Stimulated activated naive CD8-positive, alpha-beta T cell treated with anti-CD3 and anti-CD28 coated beads, Interleukin-15, amount 100 ng/mL, for 72 hours (primary cell): Measurements from ENCODE around the gene PRR36.

Experiments
- ATAC-seq: fragments of 150-1000 bp; cut with Tn5 transposase; 2 replicates; pipeline ENCODE4 v1.10.0; 2021; ENCODE audit warnings: mild to moderate bottlenecking, moderate library complexity
- DNase-seq, 2 donors: peaks; one replicate each; pipeline ENCODE4 v3.0.0; 2021 to 2022
- H3K27ac Mint-ChIP-seq, 2 donors: one replicate each; pipeline ENCODE4 v1.8.0; 2022; ENCODE audit warnings: mild to moderate bottlenecking in 2 of 2, mixed read lengths in 2 of 2, moderate library complexity in 2 of 2
- H3K27me3 Mint-ChIP-seq: one replicate; pipeline ENCODE4 v1.8.0; 2022; ENCODE audit warnings: mixed read lengths
- H3K4me1 Mint-ChIP-seq: one replicate; pipeline ENCODE4 v1.8.0; 2022; ENCODE audit warnings: mild to moderate bottlenecking, mixed read lengths
- H3K4me3 Mint-ChIP-seq, 2 donors: one replicate each; pipeline ENCODE4 v1.8.0; 2022; ENCODE audit warnings: mild to moderate bottlenecking in 2 of 2, mixed read lengths in 2 of 2, moderate library complexity in 1 of 2
- H3K9me3 Mint-ChIP-seq, 2 donors: one replicate each; pipeline ENCODE4 v1.8.0; 2022; ENCODE audit warnings: mixed read lengths in 2 of 2

Gene PRR36

DNA sequence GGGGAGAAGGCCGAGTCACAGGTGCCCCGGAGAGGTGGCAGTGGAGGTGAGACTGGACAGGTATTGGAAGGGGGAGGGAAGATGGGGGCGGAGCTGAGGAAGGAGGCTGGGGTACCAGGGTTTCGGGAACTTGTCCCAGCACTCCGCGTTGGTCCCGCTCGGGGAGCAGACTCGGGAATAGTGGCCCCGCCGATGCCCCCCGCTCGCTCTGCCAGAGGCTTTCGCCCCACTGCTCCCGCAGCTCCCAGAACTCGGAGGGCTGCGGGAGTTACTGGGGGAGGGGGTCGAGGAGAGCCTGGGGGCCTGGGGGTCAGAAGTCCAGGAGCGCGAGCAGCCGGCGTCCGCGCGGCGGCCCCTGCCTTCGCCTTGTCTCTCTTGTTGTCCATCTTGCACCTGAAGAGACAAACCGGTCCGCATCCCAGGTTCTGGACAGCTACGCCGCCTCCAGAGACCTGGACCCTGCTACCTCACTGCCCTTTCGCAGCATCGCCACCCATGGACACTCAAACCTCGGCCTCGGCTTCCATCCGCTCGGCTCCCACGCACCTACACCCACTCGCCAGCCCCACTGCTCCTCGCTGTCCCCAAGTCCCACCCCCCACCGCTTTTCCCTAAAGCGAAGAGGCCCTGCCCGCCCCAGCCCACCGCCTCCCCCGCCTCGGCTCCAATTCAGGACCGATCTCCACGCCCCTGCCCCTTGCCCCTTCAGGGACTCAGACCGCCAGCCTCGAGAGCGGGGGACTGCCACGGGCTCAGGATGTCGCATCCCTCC, 700 bp downstream of the PRR36 start:
- Mint-ChIP-seq H3K27ac (no peak overlapping the region), H3K4me1 (peaks cover 54% of the 10 kb centered on the region), H3K9me3 (no peaks in the 10 kb centered on the region), H3K27me3 (peaks cover 47% of the 10 kb centered on the region), H3K4me3 (peak overlapping the region; percentile 77 to 79)
- DNase-seq (no peak), ATAC-seq (no peak)

DNA sequence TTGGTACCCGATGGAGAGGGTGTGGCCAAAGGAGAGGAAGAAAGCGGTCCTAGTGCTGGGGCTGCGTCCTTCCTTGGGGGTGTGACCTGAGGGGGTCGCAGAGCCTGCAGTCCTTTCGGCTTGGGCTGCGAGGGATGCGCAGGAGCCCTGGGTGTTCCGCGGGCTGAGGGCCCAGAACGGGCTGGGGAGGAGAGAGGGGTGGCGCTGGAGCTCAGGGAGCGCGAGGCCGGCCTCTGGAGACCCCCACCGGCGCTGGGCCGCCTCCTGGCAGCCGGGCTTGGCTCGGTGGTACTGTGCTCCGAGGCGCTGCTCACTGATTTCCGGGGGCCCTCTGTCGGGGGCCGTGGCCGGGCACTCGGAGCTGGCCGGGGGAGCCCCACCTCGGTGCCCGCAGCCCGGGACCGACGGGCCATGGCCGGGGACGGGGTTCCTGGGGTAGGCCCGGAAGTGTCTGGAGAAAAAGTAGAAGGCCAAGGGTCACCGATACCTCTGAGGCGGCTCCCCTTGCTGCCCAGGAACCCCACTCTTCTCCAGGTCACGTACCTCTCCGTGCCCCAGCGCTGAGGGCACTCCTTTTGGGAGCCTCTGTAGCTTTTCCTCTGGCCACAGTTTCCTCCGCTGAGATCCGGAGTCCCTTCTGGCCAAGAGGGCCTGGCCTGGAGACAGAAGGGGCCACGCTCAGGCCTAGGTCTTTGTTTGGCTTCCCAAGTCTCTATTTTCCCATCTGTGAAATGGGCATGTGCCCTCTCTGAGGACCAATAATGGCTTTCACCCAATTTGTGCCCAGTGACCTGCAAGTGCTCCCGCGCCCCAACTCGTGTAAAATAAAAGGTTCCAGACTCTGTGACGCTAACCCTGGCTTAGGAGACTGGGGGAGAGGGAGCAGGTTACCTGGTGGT, 1.6 kb downstream of the PRR36 start:
- Mint-ChIP-seq H3K27me3 (peaks cover 51% of the 10 kb centered on the region), H3K4me1 (peaks cover 61% of the 10 kb centered on the region)

DNA sequence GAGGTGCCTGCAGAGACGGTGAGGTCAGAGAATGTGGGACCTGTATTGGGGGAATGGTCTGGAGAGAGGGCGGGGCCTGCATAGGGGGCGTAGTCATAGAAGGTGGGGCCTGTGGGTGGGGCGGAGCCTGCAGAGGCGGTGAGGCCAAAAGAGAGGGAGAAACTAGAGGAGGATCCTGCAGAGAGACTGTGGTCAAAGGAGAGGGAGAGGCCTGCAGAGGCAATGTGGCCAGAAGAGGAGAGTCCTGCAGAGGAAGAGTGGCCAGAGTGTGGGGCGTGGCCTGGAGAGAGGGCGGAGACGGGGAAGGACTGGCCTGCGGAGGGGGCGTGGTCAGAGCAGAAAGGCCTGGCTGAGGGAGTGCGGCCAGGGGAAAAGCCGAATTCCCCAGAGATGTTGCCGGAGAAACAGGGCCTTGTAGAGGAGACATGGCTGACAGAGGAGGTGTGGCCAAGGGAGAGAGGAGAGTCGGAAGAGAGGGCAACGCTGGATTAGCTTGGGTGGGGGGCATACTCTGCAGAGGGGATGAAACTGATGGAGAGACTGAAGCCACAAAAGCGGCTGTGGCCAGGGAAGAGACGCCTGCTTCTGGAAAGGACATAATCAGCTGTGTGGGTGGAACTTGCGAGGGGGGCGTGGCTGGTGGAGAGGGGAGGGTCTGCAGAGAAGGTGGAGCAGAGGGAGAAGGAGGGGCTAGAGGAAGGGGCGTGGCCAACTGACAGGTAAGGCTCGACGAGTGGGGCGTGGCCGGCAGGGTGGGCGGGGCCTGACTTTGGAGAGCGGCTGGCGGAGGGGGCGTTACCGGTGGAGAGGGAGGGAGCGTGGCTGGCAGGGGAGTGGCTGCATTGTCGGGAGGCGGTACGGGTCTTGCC, 2.5 kb downstream of the PRR36 start:
- Mint-ChIP-seq H3K4me1 (peaks cover 61% of the 10 kb centered on the region), H3K27me3 (peaks cover 60% of the 10 kb centered on the region), H3K27ac (peak overlapping the region in 1 of 2 donors; percentile 72), H3K4me3 (peak overlapping the region; percentile 65 to 69), H3K9me3 (no peaks in the 10 kb centered on the region)
- ATAC-seq (peak; percentile 4), DNase-seq (peak; percentile 86 to 89)

More for the DNA sequence above, 1.6 kb downstream of the PRR36 start:
- no peak for ATAC-seq
- DNase-seq = no peak
- H3K27ac Mint-ChIP-seq = no peak overlapping the region
- H3K4me3 Mint-ChIP-seq = peak overlapping the region; percentile 65 to 69
- no peaks in the 10 kb centered on the region for H3K9me3 Mint-ChIP-seq

DNA sequence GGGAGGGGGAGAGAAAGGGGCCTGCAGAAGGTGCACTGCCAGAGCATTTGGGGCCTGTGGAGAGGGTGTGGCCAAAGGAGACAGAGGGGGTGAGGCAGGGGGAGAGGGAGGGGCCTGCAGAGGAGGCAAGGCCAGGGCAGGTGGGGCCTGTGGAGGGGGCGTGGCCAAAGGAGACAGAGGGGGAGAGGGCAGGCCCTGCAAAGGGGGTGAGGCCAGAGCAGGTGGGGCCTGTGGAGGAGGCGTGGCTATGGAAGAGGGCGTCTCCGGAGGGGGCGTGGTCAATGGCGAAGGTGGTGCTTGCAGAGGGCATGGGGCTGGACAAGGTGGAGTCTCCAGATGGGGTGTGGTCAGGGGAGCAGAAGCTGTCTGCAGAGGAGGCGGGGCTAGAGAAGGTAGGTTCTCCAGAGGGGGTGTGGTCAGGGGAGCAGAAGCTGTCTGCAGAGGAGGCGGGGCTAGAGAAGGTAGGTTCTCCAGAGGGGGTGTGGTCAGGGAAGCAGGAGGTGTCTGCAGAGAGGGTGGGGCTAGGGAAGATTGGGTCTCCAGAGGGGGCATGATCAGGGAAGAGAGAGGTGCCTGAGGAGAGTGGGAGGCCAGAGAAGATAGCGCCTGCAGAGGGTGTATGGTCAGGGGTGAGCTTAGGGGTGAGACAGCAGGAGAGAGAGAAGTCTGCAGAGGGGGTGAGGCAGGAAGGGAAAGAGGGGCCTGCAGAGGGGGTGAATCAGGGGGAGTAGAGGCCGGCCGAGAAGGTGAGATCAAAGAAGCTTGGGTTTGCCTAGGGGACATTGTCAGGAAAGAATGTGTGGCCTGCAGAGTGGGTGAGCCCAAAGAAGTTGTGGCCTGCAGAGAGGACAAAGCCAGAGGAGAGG, 3.4 kb downstream of the PRR36 start:
- peak; percentile 71 to 76 for DNase-seq
- peaks cover 65% of the 10 kb centered on the region for H3K27me3 Mint-ChIP-seq
- peak overlapping the region in 1 of 2 donors; percentile 72 for H3K27ac Mint-ChIP-seq

DNA sequence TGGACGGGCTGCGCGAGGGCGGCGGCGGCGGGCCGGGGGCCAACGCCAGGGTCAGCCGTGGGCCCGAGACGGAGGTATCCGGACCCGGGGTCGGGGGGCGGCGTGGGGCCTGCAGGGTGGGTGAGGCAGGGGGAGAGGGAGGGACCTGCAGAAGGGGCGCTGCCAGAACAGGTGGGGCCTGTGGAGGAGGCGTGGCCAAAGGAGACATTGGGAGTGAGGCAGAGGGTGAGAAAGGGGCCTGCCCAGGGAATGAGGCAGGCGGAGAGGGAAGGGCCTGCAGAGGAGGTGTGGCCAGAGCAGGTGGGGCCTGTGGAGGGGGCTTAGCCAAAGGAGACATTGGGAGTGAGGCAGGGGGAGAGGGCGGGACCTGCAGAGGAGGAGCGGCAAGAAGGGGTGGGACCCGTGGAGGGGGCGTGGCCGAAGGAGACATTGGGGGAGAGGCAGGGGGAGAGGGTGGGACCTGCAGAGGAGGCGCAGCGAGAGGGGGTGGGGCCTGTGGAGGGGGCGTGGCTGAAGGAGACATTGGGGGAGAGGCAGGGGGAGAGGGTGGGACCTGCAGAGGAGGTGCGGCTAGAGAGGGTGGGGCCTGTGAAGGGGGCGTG, 4.2 kb downstream of the PRR36 start:
- Mint-ChIP-seq H3K9me3 (no peaks in the 10 kb centered on the region), H3K27ac (no peak overlapping the region), H3K4me1 (peaks cover 68% of the 10 kb centered on the region), H3K27me3 (peaks cover 65% of the 10 kb centered on the region), H3K4me3 (peak overlapping the region; percentile 69 to 77)
- ATAC-seq (no peak), DNase-seq (peak; percentile 47 to 64)

More for the DNA sequence above, 3.4 kb downstream of the PRR36 start:
- no peak for ATAC-seq
- peak overlapping the region; percentile 65 to 77 for H3K4me3 Mint-ChIP-seq
- H3K9me3 Mint-ChIP-seq = no peaks in the 10 kb centered on the region
- peaks cover 61% of the 10 kb centered on the region for H3K4me1 Mint-ChIP-seq

DNA sequence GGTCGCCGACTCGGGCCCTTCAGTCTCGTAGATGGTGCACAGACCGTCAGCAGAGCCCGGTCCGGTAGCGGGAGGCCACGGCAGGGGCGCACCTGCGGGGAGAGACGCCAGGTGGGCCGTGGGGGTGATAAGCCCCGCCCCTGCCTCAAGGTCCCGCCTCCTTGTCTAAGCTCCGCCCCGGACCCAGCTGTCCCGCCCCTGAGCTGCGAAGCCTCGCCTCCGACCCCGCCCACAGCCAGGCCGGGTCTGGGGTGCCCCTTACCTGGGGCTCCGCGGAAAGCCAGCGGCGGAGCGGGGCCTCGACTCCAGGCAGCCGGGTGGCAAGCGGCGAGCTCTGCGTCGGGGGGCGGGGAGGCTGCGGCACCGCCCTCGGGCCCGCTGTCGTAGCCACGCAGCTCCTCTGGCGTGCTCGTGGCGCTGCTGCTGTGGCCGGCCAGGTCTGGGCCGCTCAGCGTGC, 4.7 kb downstream of the PRR36 start:
- no peaks in the 10 kb centered on the region for H3K9me3 Mint-ChIP-seq
- no peak overlapping the region for H3K27ac Mint-ChIP-seq
- peaks cover 65% of the 10 kb centered on the region for H3K27me3 Mint-ChIP-seq
- peak; percentile 68 for ATAC-seq
- peaks cover 69% of the 10 kb centered on the region for H3K4me1 Mint-ChIP-seq
- DNase-seq = peak; percentile 83 to 91
- H3K4me3 Mint-ChIP-seq = peak overlapping the region; percentile 83 to 92

DNA sequence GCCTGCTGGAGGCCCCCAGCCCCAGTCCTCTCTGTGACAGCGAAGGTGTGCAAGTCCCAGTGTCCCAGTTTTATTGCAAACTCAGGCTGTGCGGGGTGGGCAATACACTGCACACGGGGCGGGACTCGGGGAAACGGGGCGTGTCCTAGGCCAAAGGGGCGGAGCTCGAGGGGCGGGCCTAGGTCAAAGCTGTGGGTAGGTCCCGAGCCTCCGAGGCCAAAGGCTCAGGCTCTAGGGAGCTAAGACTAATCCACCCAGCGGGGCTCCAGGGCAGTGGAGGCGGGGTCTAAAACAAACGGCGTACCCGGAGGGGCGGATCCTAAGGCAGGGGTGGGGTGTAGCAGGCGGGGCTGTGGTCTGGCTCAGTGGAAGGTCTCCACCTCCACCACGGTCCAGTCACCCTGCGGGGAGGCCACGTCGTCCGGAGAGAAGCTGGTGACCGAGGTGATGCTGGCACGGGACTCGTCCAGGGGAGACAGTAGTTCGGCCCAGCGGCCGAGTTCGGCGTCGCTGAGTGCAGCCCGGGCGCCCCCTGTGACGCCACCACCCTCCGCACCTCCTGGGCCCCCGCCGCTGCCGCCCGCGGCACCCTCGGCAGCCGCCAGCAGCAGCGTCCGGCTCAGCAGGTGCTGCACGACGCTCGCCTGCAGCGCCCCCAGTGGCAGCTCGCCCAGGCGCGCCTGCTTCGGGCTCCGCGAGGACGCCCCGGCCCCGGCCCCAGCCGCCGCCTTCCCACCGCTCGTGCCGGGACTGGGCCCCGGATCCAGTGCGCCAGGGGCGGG, 5.3 kb downstream of the PRR36 start:
- peak overlapping the region in 1 of 2 donors; percentile 82 for H3K27ac Mint-ChIP-seq
- H3K4me3 Mint-ChIP-seq = peak overlapping the region; percentile 86 to 92
- H3K4me1 Mint-ChIP-seq = peaks cover 72% of the 10 kb centered on the region
- no peaks in the 10 kb centered on the region for H3K9me3 Mint-ChIP-seq
- ATAC-seq = peak; percentile 87
- H3K27me3 Mint-ChIP-seq = peaks cover 67% of the 10 kb centered on the region
- peak; percentile 88 to 93 for DNase-seq

DNA sequence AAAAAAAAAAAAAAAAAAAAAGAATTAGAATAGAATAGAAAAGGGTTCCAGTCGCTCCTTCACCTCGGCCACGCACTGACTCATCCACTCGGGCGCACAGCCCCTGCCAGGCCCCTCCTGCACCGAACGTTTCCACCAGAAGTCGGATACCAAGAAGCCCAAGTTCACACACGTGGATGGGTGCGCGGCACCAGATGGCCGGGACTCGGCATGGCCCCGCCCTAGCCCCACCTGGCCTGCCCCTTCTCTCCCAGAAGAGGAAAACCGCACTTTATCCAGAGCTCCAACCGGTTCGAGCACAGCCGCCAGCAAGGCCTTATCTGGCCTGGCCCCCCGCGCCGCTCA, 5.9 kb downstream of the PRR36 start:
- DNase-seq (no peak), ATAC-seq (no peak)
- H3K27me3 Mint-ChIP-seq = peaks cover 67% of the 10 kb centered on the region
- H3K4me3 Mint-ChIP-seq = peak overlapping the region; percentile 86 to 92
- peak overlapping the region in 1 of 2 donors; percentile 82 for H3K27ac Mint-ChIP-seq
- H3K4me1 Mint-ChIP-seq = peaks cover 69% of the 10 kb centered on the region
- H3K9me3 Mint-ChIP-seq = no peaks in the 10 kb centered on the region

DNA sequence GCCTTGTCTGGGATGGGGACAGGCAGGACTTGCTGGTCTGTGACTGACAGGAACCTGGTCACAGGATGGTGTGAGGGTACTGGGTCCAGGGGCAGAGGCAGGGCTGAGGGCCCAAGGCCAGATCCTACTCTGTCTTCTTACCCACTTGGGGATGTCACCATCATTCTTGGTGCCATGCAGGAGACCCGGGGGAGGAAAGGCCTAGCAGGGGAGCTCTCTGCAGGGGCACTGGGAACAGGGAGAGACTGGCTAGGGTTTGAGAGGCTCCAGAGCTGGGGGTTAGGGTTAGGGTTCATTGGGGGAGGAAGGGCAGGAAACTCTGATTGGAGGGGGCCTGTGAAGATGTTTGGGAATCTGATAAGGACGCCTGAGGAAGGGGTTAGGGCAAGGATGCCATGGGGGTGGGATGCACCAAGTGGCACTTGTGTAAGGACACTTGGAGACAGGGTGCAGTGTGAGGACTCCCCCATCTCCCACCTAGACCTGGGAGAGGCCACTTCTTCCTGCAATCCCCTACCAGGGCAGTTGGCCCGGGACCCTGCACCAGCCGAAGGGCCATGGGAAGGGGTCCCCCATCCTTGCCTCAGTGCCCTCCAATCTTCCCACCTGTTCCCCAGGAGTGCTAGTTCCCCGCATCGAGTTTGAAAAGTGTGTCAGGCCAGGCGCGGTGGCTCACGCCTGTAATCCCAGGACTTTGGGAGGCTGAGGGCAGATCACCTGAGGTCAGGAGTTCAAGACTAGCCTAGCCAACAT, 6.9 kb downstream of the PRR36 start:
- H3K4me3 Mint-ChIP-seq = no peak overlapping the region
- H3K4me1 Mint-ChIP-seq = peaks cover 64% of the 10 kb centered on the region
- DNase-seq (no peak), ATAC-seq (no peak)
- peaks cover 63% of the 10 kb centered on the region for H3K27me3 Mint-ChIP-seq
- no peaks in the 10 kb centered on the region for H3K9me3 Mint-ChIP-seq
- peak overlapping the region in 1 of 2 donors; percentile 37 for H3K27ac Mint-ChIP-seq

DNA sequence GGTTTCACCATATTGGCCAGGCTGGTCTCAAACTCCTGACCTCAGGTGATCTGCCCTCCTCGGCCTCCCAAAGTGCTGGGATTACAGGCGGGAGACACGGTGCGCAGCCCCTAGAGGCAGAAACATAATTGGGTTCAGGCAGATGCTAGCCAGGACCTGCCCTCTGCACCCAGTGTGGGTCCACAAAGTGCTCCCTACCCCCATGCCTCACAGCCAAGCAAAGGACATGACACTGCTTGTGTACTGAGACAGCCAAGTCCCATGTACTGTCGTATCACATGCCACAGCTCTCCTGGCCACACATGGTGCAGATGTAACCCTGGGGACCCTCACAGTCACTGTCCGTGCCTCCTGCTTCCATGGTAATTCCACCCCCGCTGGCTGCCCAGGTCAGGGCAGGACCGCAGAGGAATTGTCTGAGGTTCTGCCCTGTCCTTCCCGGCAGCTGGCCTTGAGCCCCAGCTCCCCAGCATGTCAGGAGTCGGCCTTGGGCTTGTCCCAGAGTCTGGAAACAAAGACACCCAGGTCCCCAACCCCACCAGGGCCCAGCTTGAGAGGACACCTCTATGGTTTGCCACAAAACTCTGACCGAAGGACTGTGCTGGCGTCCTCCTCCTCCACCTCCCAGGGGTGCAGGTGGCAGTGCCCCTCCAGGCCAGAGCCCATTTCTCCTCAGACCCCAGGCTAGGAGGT, 7.6 kb downstream of the PRR36 start:
- H3K27me3 Mint-ChIP-seq = peaks cover 63% of the 10 kb centered on the region
- H3K4me3 Mint-ChIP-seq = no peak overlapping the region

DNA sequence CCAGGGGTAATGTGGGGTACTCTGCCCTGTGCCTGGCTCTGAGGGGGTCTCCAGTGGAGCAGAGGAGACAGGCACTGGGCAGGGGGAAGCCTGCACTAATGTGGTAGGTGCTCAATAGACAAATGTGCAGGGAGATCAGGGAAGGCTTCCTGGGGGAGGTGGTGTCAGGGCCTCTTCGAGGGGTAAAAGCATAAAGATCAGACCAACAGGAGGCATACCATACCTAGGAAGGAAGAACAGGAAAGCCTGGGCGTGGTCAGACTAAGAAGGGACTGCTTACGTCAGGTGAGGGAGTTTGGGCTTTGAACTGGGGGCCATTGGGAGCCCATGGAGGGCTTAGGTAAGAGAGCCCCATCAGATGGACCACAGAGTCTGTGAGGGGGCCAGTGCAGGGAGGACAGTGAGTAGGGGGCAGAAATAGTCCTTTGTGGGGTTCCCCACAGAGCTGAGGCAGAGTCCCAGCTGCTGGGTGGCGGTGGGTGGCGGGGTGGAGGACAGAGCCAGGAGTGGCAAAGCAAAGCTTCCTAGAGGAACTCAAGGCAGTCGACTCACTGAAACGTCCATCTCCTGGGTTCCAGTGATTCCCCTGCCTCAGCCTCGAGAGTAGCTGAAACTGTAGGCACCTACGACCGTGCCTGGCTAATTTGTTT, 8.8 kb downstream of the PRR36 start:
- Mint-ChIP-seq H3K27me3 (peaks cover 67% of the 10 kb centered on the region), H3K9me3 (no peaks in the 10 kb centered on the region), H3K4me3 (peak overlapping the region in 1 of 2 donors; percentile 14), H3K4me1 (peaks cover 60% of the 10 kb centered on the region), H3K27ac (peak overlapping the region in 1 of 2 donors; percentile 83)
- DNase-seq = no peak
- no peak for ATAC-seq

More for the DNA sequence above, 7.6 kb downstream of the PRR36 start:
- ATAC-seq = no peak
- Mint-ChIP-seq H3K9me3 (no peaks in the 10 kb centered on the region), H3K4me1 (peaks cover 64% of the 10 kb centered on the region), H3K27ac (no peak overlapping the region)
- no peak for DNase-seq

DNA sequence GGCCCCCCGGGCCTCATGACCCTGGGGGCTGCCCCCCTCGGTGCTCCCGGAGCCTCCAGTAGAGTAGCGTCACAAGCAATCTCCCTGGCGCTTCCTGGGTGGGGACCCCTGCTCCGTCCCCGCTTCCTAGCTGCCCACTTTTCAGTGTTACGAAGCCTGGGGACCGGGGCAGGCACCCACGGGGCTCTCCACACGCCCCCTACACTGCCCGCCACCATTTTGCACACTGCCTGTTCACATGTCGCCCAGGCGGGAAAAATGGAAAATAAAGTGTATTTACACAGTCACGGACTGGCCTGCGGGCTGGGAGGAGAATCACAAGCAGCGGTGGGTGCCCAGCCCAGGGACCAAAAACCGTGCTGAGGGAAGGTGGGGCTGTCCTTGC, 9.5 kb downstream of the PRR36 start:
- Mint-ChIP-seq H3K9me3 (no peaks in the 10 kb centered on the region), H3K4me3 (no peak overlapping the region), H3K4me1 (peaks cover 53% of the 10 kb centered on the region), H3K27me3 (peaks cover 71% of the 10 kb centered on the region), H3K27ac (no peak overlapping the region)
- DNase-seq = no peak
- no peak for ATAC-seq
